PC-9 (cell line): ENCODE data around the gene CENPP.

Experiments
- EZH2 ChIP-seq: fragments of 200-600 bp; sonication (generic); IDR thresholded peaks from 2 replicates; pipeline ENCODE4 v1.8.0; 2017; ENCODE audit warnings: antibody characterized with exemption, low read depth
- TF ChIP-seq, protein P1 (sequence below): fragments of 200-600 bp; sonication (generic); conservative IDR thresholded peaks from 2 replicates; pipeline ENCODE4 v1.6.1; 2017; ENCODE audit warnings: mixed run types, antibody characterized with exemption, mild to moderate bottlenecking, moderate library complexity

DNA sequence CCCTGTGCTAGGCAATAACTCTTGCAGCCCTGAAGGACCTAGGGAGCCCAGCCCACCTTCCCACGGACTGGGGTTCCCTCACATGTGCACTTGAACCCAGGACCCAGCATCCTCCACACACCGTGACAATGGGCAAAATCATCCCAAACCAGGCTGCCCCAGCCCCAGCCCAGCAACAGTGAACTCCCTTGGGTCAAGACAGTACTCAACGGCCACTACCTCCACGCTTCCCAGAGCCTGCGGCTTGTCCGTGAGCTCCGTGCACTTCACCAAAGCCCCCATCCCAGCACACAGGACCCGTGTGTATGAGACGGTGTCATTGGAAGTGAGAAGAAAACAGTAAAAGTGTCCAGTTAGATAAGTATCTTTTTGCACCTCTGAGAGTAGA is 288.4 kb downstream of the CENPP start:
- no peak for TF ChIP-seq EZH2
- TF ChIP-seq, protein P1, sequence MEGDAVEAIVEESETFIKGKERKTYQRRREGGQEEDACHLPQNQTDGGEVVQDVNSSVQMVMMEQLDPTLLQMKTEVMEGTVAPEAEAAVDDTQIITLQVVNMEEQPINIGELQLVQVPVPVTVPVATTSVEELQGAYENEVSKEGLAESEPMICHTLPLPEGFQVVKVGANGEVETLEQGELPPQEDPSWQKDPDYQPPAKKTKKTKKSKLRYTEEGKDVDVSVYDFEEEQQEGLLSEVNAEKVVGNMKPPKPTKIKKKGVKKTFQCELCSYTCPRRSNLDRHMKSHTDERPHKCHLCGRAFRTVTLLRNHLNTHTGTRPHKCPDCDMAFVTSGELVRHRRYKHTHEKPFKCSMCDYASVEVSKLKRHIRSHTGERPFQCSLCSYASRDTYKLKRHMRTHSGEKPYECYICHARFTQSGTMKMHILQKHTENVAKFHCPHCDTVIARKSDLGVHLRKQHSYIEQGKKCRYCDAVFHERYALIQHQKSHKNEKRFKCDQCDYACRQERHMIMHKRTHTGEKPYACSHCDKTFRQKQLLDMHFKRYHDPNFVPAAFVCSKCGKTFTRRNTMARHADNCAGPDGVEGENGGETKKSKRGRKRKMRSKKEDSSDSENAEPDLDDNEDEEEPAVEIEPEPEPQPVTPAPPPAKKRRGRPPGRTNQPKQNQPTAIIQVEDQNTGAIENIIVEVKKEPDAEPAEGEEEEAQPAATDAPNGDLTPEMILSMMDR = no peak
